Transverse colon (tissue), 4 donors: ENCODE results near the gene HERC2. TPM values are rescaled to one million over a fixed set of nuclear protein-coding genes. Genes with fewer than 3 reads are reported as not detected.

Experiments used
- DNase-seq: peaks from one replicate; pipeline ENCODE4 v3.0.0-alpha.2; 2019
- H3K27ac ChIP-seq, 4 donors: fragments of 200-600 bp; sonication (generic); 2 replicates each; pipeline ENCODE4 v1.5.1; 2016 to 2018; ENCODE audit warnings: inconsistent platforms in 4 of 4
- H3K27me3 ChIP-seq: fragments of 200-600 bp; sonication (generic); 2 replicates; pipeline ENCODE4 v1.5.1; 2017; ENCODE audit warnings: inconsistent platforms
- H3K36me3 ChIP-seq, 4 donors: fragments of 200-600 bp; sonication (generic); 2 replicates each; pipeline ENCODE4 v1.5.1; 2017 to 2019; ENCODE audit warnings: inconsistent platforms in 4 of 4
- H3K4me1 ChIP-seq, 4 donors: fragments of 200-600 bp; sonication (generic); 2 replicates each; pipeline ENCODE4 v1.5.1; 2017 to 2020; ENCODE audit warnings: inconsistent platforms in 4 of 4
- H3K4me3 ChIP-seq, 4 donors: fragments of 200-600 bp; sonication (generic); 1 replicate in 1 of 4; 2 replicates in 3 of 4; pipeline versions ENCODE4 v1.5.1 to v1.6.1; 2017 to 2019; ENCODE audit warnings: inconsistent platforms in 4 of 4
- H3K9me3 ChIP-seq, 2 donors: fragments of 200-600 bp; sonication (generic); 2 replicates each; pipeline ENCODE4 v1.5.1; 2017 to 2019; ENCODE audit warnings: inconsistent platforms in 2 of 2
- EP300 ChIP-seq: sonication (generic); formaldehyde crosslinking; IDR thresholded peaks from one replicate; pipeline ENCODE4 v1.6.1; 2017; ENCODE audit warnings: antibody characterized with exemption, low read depth
- POLR2A ChIP-seq: fragments of 450-650 bp; IDR thresholded peaks from one replicate; pipeline ENCODE4 v1.6.1; 2016; ENCODE audit warnings: antibody characterized with exemption, mild to moderate bottlenecking, moderate library complexity
- POLR2AphosphoS5 ChIP-seq, 3 donors: sonication (generic); formaldehyde crosslinking; IDR thresholded peaks; one replicate each; pipeline ENCODE4 v1.6.1; 2016; ENCODE audit warnings: antibody characterized with exemption in 3 of 3
- WGBS, 2 donors: methylation state at CpG; one replicate each; pipeline ENCODE4 v1.1.5; 2018; ENCODE audit warnings: low coverage in 1 of 2; 5-methylcytosine and 5-hydroxymethylcytosine counted together
- in situ Hi-C, 4 donors: fragments of 200-750 bp; cut with MboI; loops; one replicate each; pipeline versions ENCODE4 v1.15.0 to v1.15.1; 2017; ENCODE audit warnings: low sequenced_read_pairs in 3 of 4, low pct_ligation_motif_present in 1 of 4, low pct_unique_long_range_greater_than_20kb in 1 of 4
- intact Hi-C: fragments of 100-400 bp; cut with DNase I; formaldehyde crosslinking; loops from one replicate; pipeline ENCODE4 v1.15.1; 2023; ENCODE audit warnings: low total_unique reads
- total RNA-seq, 4 donors: library from RNA; depleted of rRNA; stranded (reverse); fragments of >200 nt; gene quantifications; one replicate each; pipeline ENCODE4 v1.1.0, GENCODE V29; 2016
- TF ChIP-seq, protein P1 (sequence below), 5 experiments: fragments of 200-600 bp in 3 of 5; fragments of 450-650 bp in 2 of 5; sonication (generic) in 3 of 5; IDR thresholded peaks; 1 replicate in 2 of 5; 2 replicates in 3 of 5; pipeline ENCODE4 v1.5.1; 2016 to 2017; ENCODE audit warnings: antibody characterized with exemption in 5 of 5, inconsistent platforms in 3 of 5, mild to moderate bottlenecking in 2 of 5, moderate library complexity in 1 of 5

HERC2 gene
- total RNA-seq, 4 donors from 2014 or later, result 64.9 to 182 (median 83.7) TPM

DNA sequence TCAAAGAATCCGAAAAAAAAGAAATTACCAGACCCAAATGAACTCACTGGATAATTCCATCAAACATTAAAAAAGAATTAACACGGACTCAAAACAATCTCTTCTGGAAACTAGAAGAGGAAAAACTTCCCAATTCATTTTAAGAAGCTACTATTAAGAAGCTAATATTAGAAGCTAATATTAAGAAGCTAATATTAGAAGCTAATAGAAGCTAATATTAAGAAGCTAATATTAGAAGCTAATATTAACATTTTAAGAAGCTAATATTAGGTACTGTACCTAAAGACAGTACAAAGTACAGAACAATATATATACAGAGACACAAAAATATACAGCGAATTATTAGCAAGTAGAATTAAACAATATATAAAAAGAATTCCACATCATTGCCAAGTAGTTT is 35.9 kb downstream of the HERC2 start:
- Histone ChIP-seq H3K9me3 (no peaks in the 10 kb centered on the region), H3K4me1 (peaks cover 0 to 5% (median 0%) of the 10 kb centered on the region in 4 donors), H3K4me3 (no peak overlapping the region), H3K27ac (no peak overlapping the region), H3K27me3 (no peaks in the 10 kb centered on the region), H3K36me3 (peaks cover 0 to 1% (median 0%) of the 10 kb centered on the region in 4 donors)
- TF ChIP-seq POLR2AphosphoS5 (IDR thresholded peaks at IDR 0.05) (no peak), EP300 (no peak), POLR2A (no peak)
- TF ChIP-seq, protein P1, sequence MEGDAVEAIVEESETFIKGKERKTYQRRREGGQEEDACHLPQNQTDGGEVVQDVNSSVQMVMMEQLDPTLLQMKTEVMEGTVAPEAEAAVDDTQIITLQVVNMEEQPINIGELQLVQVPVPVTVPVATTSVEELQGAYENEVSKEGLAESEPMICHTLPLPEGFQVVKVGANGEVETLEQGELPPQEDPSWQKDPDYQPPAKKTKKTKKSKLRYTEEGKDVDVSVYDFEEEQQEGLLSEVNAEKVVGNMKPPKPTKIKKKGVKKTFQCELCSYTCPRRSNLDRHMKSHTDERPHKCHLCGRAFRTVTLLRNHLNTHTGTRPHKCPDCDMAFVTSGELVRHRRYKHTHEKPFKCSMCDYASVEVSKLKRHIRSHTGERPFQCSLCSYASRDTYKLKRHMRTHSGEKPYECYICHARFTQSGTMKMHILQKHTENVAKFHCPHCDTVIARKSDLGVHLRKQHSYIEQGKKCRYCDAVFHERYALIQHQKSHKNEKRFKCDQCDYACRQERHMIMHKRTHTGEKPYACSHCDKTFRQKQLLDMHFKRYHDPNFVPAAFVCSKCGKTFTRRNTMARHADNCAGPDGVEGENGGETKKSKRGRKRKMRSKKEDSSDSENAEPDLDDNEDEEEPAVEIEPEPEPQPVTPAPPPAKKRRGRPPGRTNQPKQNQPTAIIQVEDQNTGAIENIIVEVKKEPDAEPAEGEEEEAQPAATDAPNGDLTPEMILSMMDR (IDR thresholded peaks at IDR 0.05), result no peak
- in situ Hi-C loops (no loop called here), intact Hi-C loops (no loop called here)
- no peak for DNase-seq
- WGBS, 2 donors, result 88 to 93% methylated on average over 3 of the region's 3 CpGs

DNA sequence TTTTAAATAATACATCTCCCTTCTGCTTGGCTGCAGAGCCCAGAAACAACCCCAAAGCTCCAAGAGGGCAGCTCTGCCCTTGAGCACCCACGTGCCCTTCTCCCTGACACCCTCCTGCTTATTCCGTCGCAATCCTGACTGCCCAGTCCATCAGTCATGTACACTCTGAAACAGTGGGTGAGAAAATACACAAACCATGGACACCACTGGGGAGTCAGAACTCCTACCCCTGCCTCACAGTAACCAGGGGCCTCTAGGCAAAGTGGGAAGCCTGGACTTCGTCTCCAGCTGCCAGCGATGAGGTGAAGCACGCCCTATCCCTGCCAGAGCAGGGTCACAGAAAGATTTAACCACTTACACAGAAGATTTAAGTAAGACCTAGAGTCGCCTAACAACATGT is 40.1 kb downstream of the HERC2 start:
- intact Hi-C loops (no loop called here), in situ Hi-C loops (no loop called here)
- H3K4me3 ChIP-seq, result no peak overlapping the region
- no peak for DNase-seq
- no peaks in the 10 kb centered on the region for H3K36me3 ChIP-seq
- no peaks in the 10 kb centered on the region for H3K27me3 ChIP-seq
- peaks cover 0 to 5% (median 0%) of the 10 kb centered on the region in 4 donors for H3K4me1 ChIP-seq
- H3K9me3 ChIP-seq, result no peaks in the 10 kb centered on the region
- 50 to 92% methylated on average over 1 to 7 of the region's 7 CpGs for WGBS, 2 donors
- TF ChIP-seq POLR2A (no peak), EP300 (no peak), POLR2AphosphoS5 (IDR thresholded peaks at IDR 0.05) (no peak)
- TF ChIP-seq, protein P1 (IDR thresholded peaks at IDR 0.05), result no peak
- H3K27ac ChIP-seq, result no peak overlapping the region

DNA sequence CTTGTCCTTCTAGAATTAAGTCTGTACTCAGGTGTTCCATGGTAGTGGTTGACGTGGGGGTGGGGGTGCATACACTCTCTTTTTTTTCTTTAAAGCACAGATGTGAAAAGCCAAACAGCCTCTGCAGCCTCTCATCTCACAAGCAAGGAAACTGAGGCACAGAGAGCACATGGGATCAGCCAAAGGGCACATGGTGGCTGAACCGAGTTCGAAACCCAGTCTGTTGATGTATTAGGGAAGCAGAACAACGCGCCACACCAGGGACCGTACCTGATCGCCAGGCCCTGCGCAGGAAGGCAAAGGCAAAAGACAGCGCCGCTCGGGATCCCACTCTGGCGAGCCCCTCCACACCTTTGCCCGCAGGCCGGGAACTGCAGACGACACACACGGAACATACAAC is 47.3 kb downstream of the HERC2 start:
- Histone ChIP-seq H3K27ac (no peak overlapping the region), H3K4me1 (no peaks in the 10 kb centered on the region), H3K9me3 (no peaks in the 10 kb centered on the region), H3K27me3 (no peaks in the 10 kb centered on the region), H3K4me3 (no peak overlapping the region), H3K36me3 (peaks cover 0 to 21% (median 9%) of the 10 kb centered on the region in 4 donors)
- WGBS, 2 donors, result 90 to 97% methylated on average over 2 to 16 of the region's 16 CpGs
- no peak for DNase-seq
- intact Hi-C loops (no loop called here), in situ Hi-C loops (loop anchor here in 1 of 4 donors (25.0 kb wide), 1 partner anchor 112 kb away; no protein-coding TSS in a partner anchor)
- TF ChIP-seq POLR2AphosphoS5 (IDR thresholded peaks at IDR 0.05) (no peak), POLR2A (no peak), EP300 (no peak)
- TF ChIP-seq, protein P1 (IDR thresholded peaks at IDR 0.05), result no peak

DNA sequence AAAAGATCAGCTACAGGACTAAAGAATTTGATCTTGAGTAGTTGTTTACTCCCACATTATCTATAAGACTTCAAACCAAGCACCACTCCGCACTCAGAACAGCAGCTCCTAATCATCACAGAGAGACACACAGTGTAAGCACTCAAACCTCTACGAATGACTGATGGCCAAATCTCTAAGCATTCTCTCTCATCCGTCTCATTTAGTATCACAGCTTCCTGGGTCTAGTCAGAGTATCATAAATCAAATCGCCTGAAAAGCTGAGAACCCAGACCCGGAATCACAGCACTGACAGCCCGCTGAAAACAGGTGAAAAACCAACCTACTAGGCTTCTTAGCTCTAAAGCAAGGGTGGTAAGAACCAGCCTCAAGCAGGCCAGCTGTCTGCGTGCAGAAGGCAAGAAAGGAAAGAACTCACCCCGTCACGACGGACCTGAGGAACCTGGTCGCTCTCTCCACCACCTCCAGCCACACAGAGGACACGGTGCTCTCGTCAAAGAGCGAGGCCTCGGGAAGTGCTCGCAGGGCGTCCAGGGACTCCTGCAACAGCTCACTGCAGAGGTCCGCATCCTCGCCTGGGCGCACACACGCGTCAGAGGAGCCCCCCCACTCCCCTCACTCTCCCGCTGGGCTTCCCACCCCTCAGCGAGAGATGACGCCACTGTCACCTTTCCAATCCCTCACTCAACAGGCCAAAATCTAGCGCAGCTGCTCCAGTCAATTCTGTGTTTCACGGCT is 47.9 kb downstream of the HERC2 start:
- no peak for TF ChIP-seq POLR2AphosphoS5 (IDR thresholded peaks at IDR 0.05)
- TF ChIP-seq, protein P1 (IDR thresholded peaks at IDR 0.05), result no peak
- TF ChIP-seq EP300, result no peak
- TF ChIP-seq POLR2A, result no peak
- intact Hi-C loops, result no loop called here
- Histone ChIP-seq H3K36me3 (peaks cover 0 to 26% (median 11%) of the 10 kb centered on the region in 4 donors), H3K9me3 (no peaks in the 10 kb centered on the region), H3K27ac (no peak overlapping the region), H3K27me3 (no peaks in the 10 kb centered on the region), H3K4me1 (no peaks in the 10 kb centered on the region), H3K4me3 (no peak overlapping the region)
- in situ Hi-C loops, result loop anchor here in 1 of 4 donors (25.0 kb wide), 1 partner anchor 112 kb away; no protein-coding TSS in a partner anchor
- DNase-seq, result no peak
- WGBS, 2 donors, result 81 to 91% methylated on average over 4 to 27 of the region's 27 CpGs
